NCI-H187 (cell line): Measurements from ENCODE around the gene PANK4.
A peak's percentile ranks its signal among the peaks of the same experiment; 100 is the strongest.

Experiments used
- DNase-seq, 2 experiments: peaks; one replicate each; lab custom pipeline; 2025; lab: John Stamatoyannopoulos, UW

Gene PANK4

GRCh38 chr1:2544875-2545640 lies 18.7 kb upstream of the PANK4 start:
- no peak for DNase-seq

- DNase-seq, result no peak
These were observed 17.9 kb upstream of the PANK4 start for GRCh38 chr1:2544093-2544874.

- DNase-seq, result no peak
These were observed 17.2 kb upstream of the PANK4 start for GRCh38 chr1:2543543-2544092.

- no peak for DNase-seq
These were observed 16.0 kb upstream of the PANK4 start for GRCh38 chr1:2542246-2542915.

- DNase-seq, result no peak
These were observed 15.3 kb upstream of the PANK4 start for GRCh38 chr1:2541619-2542245.

- no peak for DNase-seq
These were observed 14.6 kb upstream of the PANK4 start for GRCh38 chr1:2540816-2541492.

GRCh38 chr1:2539312-2539907 lies 13.0 kb upstream of the PANK4 start:
- DNase-seq, result no peak

- DNase-seq, result no peak
These were observed 12.5 kb upstream of the PANK4 start for GRCh38 chr1:2538872-2539271.

GRCh38 chr1:2538376-2538775 lies 12.0 kb upstream of the PANK4 start:
- DNase-seq, result no peak

GRCh38 chr1:2537784-2538115 lies 11.4 kb upstream of the PANK4 start:
- no peak for DNase-seq

- DNase-seq, result no peak
These were observed 9.6 kb upstream of the PANK4 start for GRCh38 chr1:2535981-2536380.

- DNase-seq, result no peak
These were observed 9.1 kb upstream of the PANK4 start for GRCh38 chr1:2535455-2535854.

- peak; percentile 43 to 56 for DNase-seq
These were observed 8.5 kb upstream of the PANK4 start for GRCh38 chr1:2534687-2535441.

- no peak for DNase-seq
These were observed 7.9 kb upstream of the PANK4 start for GRCh38 chr1:2534315-2534686.

GRCh38 chr1:2533365-2533764 lies 7.0 kb upstream of the PANK4 start:
- no peak for DNase-seq

GRCh38 chr1:2532485-2533160 lies 6.2 kb upstream of the PANK4 start:
- DNase-seq, result no peak

- DNase-seq, result no peak
These were observed 4.3 kb upstream of the PANK4 start for GRCh38 chr1:2530513-2531361.

- DNase-seq, result peak; percentile 44 to 59
These were observed 3.6 kb upstream of the PANK4 start, which contains the start of gene HES5 for GRCh38 chr1:2529784-2530512. Gene HES5, minus strand, starts transcription at chr1:2530263. Its CDS starts 99 bp downstream, at chr1:2530164.
